Hindlimb muscle (tissue), 1 donor: ENCODE results near the gene STRN4. TPM values are rescaled to one million over a fixed set of nuclear protein-coding genes. Genes with fewer than 3 reads are reported as not detected.

Source experiments
- DNase-seq: peaks from one replicate; pipeline ENCODE4 v3.0.0-alpha.2; 2013
- polyA plus RNA-seq: library from polyadenylated mRNA; unstranded; fragments of 120-200 nt; gene quantifications from one replicate; pipeline ENCODE4 v1.2.1, GENCODE V29; 2013; ENCODE audit not compliant: insufficient read length

The STRN4 gene
- polyA plus RNA-seq, 1 donor, result 54.8 TPM

DNA sequence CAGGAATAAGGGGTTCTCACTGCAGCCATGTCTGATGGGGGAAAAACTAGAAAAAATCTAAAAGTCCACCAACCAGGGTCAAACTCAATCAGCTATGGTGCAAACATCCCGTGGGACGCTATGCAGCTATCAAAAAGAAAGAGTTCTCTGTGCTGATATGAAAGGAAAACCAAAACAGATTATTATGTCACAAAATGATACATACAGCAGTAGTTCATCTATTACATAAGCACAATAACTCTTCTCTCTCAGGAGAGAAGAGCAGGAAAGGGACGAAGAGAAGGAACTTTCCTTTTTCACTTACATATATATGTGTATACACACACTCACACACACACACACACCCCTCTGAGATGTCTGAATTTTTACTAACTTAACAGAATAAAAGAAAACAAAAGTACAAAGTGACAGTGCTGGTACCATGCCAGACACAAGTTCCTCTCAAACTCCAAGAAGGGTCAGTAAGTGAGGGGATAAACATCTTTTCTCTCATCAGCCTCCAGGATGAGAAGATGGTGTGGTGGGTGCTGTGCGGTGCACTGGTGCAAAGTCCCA lies 3.2 kb downstream of the STRN4 start:
- DNase-seq, result no peak

- no peak for DNase-seq
Observed at GRCh38 chr19:46741447-46741846, 4.8 kb downstream of the STRN4 start.

DNA sequence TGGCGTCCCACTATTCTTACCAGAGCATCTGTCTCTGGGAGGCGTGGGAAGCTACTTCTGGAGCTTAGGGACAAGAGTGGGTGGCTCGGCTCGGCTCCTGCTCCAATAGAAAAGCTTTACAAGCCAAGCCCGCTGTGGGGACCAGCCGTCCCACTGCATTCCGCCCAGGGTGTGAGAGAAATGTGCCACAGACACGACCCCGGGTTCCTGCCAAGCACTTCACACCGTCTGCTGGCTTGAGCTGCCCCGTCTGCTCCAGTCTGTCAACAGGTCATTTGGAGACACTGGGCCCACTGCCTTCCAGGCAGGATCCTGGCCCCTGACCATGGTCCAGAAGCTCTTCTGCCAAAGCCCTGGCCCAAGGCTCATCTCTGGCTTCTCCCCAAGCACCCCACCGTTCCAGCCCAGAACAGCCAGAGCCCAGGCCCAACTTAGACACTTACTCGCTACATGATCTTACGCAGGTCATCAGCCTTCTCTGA lies 6.9 kb downstream of the STRN4 start:
- DNase-seq, result no peak

- no peak for DNase-seq
Observed at GRCh38 chr19:46737761-46738171, 8.5 kb downstream of the STRN4 start.

DNA sequence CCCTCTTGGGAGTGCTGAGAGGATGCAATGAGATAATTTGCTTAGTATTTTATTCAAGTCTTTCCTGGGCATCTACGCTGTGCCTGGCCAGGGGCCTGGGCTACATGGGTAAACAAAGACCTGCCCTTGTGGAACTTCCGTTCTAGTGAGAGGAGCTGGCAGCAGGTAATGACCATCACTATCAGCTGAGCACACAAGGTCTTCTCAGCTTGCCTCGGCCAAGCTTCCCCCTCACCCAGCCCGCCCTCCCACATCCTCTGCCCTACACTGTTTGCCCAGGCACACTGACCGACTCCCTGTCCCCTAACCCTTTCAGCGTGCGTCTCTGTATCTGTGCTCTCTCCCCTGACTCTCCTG lies 9.0 kb downstream of the STRN4 start:
- no peak for DNase-seq

DNA sequence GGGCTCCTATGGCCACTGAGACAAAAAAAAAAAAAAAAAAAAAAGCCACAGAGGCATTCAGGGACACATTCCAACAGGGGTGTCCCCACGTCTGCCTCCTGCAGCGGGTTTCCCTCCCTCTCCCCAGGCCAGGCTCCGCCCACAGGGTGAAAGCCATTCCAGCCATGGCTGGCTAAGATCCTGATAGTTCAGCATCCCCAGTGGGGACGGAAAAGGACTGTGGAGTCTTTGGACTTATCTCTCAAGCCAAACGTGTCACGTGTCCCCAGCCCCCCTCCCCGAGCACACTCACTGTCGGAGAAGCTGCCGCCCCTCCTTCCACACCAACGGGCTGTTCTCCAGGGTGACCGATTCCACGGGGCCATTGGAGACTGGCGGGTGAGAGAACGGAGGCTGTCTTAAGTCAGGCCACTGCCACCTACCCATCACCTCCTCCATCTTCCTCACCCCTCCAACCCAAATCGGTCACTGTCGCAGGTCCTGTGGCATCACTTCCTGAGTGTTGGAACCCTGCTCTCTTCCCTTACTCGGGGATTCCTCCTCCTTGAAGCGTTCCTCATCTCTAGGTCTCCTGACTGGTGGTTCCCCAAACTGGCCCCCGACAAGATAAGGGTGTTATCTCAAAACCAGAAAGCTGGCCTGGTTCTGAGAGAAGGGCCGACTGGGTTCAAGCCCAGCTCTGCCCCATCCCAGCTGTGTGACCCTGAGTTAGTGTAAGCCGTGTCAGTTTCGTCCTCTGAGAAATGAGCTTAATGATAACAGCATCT lies 9.5 kb downstream of the STRN4 start:
- DNase-seq, result no peak

DNA sequence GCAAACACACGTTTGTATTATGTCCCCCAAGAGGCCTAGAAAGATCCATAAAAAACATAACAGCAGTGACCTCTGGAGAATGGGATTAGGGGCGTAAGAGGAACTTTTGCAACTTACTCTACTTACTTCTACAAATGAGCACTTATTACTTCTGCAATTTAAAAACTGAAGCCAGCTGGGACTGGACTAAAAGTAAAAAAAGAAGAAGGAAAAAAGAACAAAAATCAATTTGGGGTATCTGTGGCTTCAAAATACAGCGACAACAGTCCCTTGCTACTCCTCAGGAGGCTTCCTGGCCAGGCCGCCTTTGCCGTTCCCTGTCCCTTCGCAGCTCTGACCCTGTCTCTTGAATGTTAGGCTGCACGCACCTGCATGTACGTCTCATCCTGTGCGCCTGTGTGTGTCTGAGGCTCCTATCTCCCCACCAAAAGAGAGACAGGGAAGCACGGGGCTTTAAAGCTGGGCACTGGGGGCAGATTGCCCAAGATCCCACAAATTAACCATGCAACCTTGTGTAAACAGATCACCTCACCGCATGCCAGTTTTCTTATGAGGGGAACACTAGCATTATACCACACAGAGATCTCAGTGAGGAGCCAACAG lies 12.5 kb downstream of the STRN4 start:
- DNase-seq, result no peak

- no peak for DNase-seq
Observed at GRCh38 chr19:46732966-46733689, 13.1 kb downstream of the STRN4 start.

- DNase-seq, result no peak
Observed at GRCh38 chr19:46732172-46732938, 13.9 kb downstream of the STRN4 start.

DNA sequence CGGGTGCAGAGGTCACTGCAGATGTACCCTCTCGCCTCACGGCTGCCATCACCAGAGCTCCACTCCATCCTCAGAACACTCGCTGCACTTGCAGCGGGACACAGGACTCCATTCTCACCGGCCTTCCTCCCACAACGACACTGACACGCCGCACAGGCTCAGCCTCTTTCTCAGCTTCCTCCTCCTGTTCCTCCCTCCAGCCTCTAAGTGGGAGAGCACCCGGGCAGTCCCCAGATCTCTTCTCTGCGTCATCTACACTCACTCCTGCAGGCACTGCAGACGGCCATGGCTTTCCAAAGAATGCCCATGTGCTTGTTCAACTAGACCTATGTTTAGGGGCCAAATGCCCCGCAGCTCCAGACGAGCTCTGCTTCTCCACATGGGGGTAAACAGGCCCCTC lies 14.7 kb downstream of the STRN4 start:
- DNase-seq, result no peak

DNA sequence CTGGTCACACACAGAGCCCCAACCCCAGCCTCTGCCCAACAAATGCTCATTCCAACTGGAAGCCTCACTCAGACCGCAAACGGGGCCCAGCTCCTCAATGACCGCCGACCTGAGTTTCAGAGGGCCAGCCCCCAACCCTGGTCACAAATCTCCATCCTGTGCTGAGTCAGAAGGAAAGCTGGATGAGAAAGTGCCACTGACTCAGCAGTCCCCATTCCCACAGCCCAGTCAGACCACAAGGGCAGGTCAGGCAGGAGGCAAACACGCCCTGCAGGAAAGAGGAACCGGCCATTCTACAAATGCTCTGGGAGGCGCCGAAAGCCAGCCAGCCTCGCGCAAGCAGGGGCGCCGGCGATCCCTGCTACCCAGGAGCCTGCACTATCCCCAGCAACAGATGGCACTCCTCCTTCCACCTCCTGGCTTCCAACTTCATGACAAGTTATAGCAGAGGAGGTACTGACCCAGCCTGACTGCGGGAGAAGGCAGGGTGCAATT lies 15.2 kb downstream of the STRN4 start:
- no peak for DNase-seq

DNA sequence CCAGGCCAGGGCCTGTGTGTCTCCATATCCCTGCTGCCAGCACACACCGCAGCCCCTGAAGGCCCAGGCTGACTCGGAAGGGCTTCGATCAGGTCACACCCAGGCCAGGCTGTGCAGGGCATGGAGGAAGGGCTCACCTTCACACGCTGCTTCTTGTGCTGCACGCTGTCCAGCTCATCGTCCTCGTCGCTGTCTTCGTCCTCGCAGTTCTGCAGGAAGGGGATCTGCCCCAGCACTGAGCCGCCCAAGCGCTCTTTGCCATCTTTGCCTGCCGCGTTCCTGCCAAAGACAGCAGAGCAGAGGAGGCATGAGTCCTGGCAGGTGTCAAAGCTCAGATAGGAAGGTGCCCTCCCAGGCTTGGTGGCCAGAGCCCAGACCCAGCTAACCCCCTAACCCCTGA lies 15.7 kb downstream of the STRN4 start:
- no peak for DNase-seq

- DNase-seq, result no peak
Observed at GRCh38 chr19:46730187-46730586, 16.1 kb downstream of the STRN4 start.

DNA sequence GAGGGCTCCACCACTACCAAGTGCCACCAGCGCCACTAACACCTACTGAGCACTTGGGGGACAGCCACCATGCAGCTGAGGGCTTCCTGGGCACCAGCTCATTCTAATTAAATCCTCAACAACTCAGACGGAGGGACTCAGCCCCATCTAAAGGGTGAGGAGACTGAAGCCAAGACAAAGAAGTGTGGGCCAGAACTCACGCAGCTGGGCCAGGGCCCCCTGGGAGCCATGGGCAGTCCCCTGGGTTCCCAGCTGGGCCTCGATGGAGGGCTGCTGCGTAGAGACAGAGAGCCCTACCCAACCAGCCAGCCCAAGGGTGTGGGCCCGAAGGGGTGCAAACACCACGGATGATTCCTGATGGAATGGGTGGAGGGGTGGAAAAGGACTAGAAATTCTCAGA lies 16.6 kb downstream of the STRN4 start:
- no peak for DNase-seq

DNA sequence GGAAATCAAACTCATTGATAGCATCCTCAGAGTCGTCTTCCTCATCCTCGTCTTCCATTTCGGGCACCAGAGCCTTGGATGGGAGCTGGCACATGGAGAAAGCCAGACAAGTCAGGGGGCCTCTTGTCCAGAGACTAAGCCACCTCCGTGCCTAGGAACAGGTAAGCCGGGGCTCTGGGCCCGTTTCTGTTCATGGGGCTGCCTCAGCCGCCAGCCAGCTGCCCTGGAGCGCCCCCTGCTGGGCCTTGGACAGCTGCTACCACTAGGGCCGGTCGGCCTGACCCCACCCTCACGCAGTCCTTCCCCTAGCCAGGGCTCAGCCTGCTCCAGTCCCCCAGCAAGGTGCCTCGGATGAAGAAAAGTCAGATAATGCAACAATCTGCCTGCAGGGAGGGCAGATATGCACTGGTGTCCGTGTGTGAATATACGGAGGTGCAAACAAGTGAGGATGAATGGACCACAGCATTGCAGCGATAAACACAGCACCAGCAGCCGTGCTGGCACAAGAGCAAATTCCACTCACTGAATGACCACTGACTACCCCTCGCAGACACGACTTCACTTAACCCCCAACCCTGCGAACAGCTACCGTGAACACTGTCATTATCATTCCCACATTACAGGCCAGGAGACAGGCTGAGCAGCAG lies 17.4 kb downstream of the STRN4 start:
- peak; percentile 73 for DNase-seq

GRCh38 chr19:46728208-46728607 lies 18.0 kb downstream of the STRN4 start:
- no peak for DNase-seq

DNA sequence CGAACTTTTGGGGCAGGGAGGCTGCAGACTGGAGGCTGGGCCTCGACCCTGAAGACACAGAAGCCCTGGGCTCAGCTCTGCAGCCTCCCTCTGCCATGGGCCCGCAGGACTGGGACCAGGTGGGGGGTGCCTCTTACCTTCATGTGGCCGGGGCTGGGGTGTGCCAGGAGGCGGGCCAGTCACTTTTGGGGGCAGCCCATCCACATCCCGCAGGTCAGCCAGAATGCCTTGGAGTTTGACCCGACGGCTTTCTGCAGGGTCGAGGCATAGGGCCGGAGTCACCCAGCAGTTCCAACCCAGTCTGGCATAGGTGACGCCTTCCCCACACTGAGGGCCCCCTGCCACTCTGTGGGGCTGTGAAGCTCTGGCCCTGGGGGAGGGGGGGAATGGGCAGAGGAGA lies 18.5 kb downstream of the STRN4 start:
- no peak for DNase-seq

GRCh38 chr19:46726971-46727501 lies 19.2 kb downstream of the STRN4 start:
- DNase-seq, result no peak

DNA sequence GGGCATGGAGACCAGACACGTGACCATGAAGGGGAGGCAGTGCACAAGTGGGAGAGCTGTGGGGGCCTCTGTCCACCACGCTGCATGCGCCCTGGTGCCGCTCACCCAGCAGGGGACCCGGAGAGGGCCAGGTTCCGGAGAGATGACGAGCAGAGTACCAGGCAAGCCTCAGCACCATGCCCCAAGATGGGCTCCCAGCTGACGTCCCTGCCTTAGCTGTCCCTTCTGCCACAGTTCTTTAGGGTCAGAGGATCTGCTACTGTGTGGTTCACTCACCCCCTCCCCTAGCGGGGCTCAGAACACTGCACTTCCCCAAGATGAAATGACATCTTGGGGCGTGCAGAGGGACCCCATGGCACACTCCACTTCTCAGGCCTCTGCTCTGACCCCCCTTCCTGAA lies 19.7 kb downstream of the STRN4 start:
- no peak for DNase-seq

DNA sequence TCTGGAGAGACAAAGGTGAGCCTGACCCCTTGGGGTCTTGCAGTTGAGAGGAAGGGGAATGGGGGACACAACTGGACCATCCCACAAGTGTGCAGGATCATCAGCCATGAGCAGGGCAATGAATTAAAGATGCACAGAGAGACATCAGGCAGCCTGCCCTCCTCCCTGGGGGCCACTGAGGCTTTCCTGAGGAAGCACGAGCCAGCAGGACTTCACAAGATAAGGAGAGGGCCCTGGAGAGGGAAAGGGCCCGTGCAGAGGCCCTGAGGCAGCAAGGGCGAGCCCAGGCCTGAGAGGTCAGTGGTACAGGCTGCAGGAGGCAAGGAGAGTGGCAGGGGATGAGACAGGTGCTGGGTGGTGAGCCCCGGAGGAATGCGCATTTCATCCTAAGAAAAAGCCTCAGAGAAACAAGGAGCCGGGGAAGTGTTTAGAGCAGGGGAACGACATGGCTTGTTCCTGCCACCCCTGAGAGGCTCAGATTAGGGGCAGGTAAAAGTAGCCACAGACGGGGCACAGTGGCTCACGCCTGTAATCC lies 20.3 kb downstream of the STRN4 start:
- no peak for DNase-seq
